LNCAP (cell line): Measurements from ENCODE around the gene YWHAB.
A peak's percentile ranks its signal among the peaks of the same experiment; 100 is the strongest.

Experiments
- TF ChIP-seq, protein P1 (sequence below): fragments of 450-650 bp; IDR thresholded peaks from 2 replicates; pipeline ENCODE4 v1.5.1; 2017; ENCODE audit warnings: mild to moderate bottlenecking

Gene YWHAB

DNA sequence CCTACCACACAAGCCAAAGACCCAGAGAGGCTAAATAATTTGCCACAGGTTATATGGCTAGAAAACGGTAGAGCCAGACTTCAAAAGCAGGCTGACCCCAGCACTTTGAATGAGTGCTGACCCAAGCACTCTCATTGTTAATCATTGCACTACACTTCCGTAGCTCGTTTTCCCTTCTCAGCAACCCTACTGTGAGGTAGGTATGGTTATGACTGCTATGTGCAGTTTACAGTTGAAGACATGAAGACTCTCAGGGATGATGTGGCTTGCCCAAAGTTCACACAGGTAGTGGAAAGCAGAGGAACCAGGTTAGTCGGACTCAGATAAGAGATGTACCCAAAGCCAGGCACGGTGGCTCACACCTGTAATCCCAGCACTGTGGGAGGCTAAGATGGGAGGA, 41.6 kb upstream of the YWHAB start:
- TF ChIP-seq, protein P1, sequence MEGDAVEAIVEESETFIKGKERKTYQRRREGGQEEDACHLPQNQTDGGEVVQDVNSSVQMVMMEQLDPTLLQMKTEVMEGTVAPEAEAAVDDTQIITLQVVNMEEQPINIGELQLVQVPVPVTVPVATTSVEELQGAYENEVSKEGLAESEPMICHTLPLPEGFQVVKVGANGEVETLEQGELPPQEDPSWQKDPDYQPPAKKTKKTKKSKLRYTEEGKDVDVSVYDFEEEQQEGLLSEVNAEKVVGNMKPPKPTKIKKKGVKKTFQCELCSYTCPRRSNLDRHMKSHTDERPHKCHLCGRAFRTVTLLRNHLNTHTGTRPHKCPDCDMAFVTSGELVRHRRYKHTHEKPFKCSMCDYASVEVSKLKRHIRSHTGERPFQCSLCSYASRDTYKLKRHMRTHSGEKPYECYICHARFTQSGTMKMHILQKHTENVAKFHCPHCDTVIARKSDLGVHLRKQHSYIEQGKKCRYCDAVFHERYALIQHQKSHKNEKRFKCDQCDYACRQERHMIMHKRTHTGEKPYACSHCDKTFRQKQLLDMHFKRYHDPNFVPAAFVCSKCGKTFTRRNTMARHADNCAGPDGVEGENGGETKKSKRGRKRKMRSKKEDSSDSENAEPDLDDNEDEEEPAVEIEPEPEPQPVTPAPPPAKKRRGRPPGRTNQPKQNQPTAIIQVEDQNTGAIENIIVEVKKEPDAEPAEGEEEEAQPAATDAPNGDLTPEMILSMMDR, result no peak

DNA sequence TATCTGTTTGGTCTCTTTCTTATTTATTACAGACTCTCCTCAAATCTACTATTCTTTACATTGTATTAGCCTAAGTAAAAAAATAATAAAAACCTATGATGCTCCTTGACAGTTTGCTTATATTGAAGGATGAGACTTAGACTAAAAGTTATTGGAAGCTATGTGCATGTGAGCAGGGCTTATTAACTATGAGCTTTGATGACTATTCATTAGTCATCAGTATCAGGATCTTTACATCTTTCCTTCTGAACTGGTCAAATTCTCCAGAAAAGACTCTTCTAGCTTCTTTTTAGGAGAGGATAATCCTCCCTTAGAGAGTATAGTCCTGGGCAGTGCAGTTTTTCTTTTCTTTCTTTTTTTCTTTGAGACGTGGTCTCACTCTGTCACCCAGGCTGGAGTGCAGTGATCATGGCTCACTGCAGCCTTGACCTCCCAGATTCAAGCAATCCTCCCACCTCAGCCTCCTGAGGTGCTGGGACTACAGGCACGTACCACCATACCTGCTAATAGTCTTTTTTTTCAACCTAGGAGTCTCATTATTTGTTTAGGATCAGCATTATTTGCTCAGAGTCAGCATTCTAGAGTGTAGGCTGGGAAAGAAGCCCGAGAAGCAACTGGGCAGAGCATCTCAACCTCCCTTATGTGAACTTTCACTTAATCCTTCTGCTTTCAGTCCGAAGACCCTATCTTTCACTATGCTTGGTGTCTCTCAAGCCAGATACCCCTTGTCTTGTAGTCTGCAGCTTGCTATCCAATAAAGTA, 37.1 kb upstream of the YWHAB start:
- TF ChIP-seq, protein P1, result no peak

DNA sequence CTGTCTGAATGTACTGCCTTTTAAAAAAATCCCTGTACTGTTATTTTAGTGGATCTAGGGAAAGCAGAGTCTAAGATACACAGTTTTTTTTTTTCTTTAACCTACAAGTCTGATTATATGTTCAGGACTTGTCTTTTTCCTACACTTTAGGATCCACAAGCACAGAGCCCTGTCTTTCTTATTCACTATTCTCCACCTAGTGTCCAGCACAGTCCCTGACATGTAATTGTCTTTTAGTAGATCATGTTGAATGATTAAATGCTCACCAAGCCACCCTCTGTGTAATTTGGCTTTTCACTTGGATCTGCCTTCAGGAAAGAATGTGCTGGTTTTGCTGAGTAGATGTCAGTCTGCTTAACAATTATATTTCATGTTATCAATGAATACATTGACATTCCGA, 35.8 kb upstream of the YWHAB start:
- TF ChIP-seq, protein P1, result 0 out of 2 replicates have a peak, but pooled peaks have one; percentile 32

DNA sequence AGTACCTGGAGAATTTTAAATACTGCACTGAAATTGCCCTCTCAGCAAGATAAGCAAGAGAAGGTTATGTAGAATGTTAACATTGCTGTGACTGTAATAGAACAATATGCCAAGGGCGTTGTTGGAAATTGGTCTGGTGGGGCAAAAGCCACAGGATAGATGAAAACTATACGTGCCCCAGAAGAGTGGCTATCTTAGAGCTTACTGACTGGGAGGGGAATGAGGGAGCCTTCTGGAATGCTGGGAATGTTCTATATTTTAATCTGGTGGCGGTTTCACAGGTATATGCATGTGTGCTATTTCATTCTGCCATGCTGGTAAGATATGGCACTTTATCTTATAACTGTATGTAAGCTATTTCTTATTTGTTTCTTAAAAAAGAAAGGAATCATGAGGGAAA, 35.2 kb upstream of the YWHAB start:
- TF ChIP-seq, protein P1, result no peak

DNA sequence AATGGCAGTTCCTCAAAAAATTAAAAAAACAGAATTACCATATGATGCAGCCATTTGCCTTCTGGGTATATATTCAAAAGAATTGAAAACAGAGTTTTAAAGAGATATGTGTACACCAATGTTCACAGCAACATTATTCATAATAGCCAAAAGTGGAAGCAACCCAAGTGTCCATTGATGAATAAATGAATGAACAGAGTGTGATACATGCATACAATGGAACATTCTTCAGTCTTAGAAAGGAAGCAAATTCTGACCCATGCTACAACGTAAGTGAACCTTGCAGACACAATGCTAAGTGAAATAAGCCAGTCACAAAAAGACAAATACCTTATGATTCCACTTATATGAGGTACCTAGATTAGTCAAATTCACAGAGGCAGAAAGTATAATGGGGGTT, 34.7 kb upstream of the YWHAB start:
- TF ChIP-seq, protein P1, result no peak

DNA sequence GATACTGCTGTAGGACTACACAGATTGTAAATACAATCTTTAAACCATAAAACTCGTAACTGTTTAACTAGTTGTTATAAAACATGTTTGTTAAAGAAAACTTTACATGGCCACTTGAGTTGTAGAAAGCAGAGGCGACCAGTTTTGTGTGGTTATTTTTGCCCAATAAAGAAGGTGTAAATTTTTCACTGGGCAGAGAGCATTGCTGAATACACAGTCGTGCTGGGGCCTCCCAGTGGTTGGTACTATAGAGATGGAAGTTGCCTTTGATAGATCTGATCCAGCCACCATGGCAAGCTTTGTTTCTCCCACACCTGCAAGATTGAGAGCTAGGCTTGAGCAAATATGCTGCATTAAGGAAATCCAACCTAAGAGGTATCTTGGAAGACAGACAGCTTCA, 34.0 kb upstream of the YWHAB start:
- TF ChIP-seq, protein P1, result peak; percentile 41; the same call in 1 of the 2 replicates

DNA sequence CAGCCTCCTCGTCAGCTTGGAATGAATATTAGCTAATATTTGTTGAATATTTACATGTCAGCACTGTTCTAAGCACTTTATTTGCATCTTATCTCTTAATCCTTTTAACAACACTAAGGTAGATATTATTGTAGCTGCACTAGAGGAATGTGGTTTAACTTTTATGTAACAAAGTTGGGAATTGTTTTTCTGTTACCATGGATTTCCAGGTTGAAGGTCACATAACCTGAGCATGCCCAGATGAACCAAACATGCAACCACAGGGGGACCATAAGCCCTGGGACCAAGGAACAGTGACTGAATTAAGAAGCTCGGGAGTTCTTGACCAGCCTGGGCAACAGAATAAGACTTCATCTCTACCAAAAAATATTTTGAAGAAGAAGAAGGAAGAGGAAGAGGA, 29.1 kb upstream of the YWHAB start:
- TF ChIP-seq, protein P1, result no peak
